ENCODE measurements around the gene ANTKMT. TPM values are rescaled to one million over a fixed set of nuclear protein-coding genes. Genes with fewer than 3 reads are reported as not detected.

ANTKMT gene
- total and polyA plus RNA-seq, 9 donors, result 13.2 to 43.9 (median 21.9) TPM; not detected in 1

DNA sequence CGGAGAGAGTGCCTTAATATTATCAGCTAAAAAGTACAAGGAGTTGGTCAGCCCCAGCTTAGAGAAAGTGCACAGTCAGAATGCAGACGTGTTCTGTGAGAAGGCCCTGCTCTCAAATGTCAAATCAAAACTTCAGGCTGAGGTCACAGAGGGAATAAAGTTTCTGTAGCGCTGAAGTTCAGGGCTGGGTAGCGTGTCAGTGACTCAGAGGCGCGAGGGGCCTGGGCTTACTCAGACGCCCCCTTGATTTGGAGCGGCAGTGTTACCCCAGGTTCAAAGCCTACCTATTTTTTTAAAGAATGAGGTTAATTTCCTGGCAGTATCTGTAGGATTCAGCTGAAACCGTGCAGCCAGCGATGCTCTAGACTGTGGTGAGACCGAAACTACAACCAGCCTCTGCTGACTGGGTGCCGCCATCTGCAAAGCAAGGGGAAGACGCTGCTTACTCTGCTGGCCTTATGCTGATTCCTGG, 15.1 kb downstream of the ANTKMT start:
- no peak overlapping the region for H3K27ac ChIP-seq
- no peaks in the 10 kb centered on the region for H3K9me3 ChIP-seq
- intact Hi-C loops (cut with DNase I), result no loop called here
- H3K4me1 ChIP-seq (ENCODE audit: insufficient read depth), result peaks cover 6% of the 10 kb centered on the region
- H3K36me3 ChIP-seq, result no peaks in the 10 kb centered on the region
- 85 to 87% (median 87%) methylated on average over 13 of the region's 13 CpGs for WGBS, 3 donors
- H3K27me3 ChIP-seq, result no peaks in the 10 kb centered on the region
- TF ChIP-seq EP300 (IDR thresholded peaks at IDR 0.05), result no peak
- TF ChIP-seq CTCF (IDR thresholded peaks at IDR 0.05), result no peak
- no peak for TF ChIP-seq POLR2A (IDR thresholded peaks at IDR 0.05)
- no peak for DNase-seq
- H3K4me3 ChIP-seq, result no peak overlapping the region

GRCh38 chr16:736936-737481, 16.1 kb downstream of the ANTKMT start:
- no peak overlapping the region for H3K27ac ChIP-seq
- no peak overlapping the region for H3K4me3 ChIP-seq
- no peak for DNase-seq
- intact Hi-C loops (cut with DNase I), result no loop called here
- TF ChIP-seq EP300 (IDR thresholded peaks at IDR 0.05), result no peak
- no peaks in the 10 kb centered on the region for H3K36me3 ChIP-seq
- H3K27me3 ChIP-seq, result no peaks in the 10 kb centered on the region
- H3K4me1 ChIP-seq (ENCODE audit: insufficient read depth), result peaks cover 9% of the 10 kb centered on the region
- 91 to 95% (median 92%) methylated on average over 29 of the region's 29 CpGs for WGBS, 3 donors
- no peaks in the 10 kb centered on the region for H3K9me3 ChIP-seq

- DNase-seq, result peak in 1 of 5 donors; percentile 7
- TF ChIP-seq EP300 (IDR thresholded peaks at IDR 0.05) (no peak), CTCF (IDR thresholded peaks at IDR 0.05) (no peak), POLR2A (IDR thresholded peaks at IDR 0.05) (no peak)
- Histone ChIP-seq H3K27me3 (no peaks in the 10 kb centered on the region), H3K4me1 (ENCODE audit: insufficient read depth) (peaks cover 9% of the 10 kb centered on the region), H3K27ac (no peak overlapping the region), H3K9me3 (no peaks in the 10 kb centered on the region), H3K36me3 (no peaks in the 10 kb centered on the region), H3K4me3 (peak overlapping the region; percentile 76)
- intact Hi-C loops (cut with DNase I), result no loop called here
- WGBS, 3 donors, result 38 to 49% (median 39%) methylated on average over 30 to 38 of the region's 38 CpGs
Observed at GRCh38 chr16:739560-740458, 18.9 kb downstream of the ANTKMT start.

DNA sequence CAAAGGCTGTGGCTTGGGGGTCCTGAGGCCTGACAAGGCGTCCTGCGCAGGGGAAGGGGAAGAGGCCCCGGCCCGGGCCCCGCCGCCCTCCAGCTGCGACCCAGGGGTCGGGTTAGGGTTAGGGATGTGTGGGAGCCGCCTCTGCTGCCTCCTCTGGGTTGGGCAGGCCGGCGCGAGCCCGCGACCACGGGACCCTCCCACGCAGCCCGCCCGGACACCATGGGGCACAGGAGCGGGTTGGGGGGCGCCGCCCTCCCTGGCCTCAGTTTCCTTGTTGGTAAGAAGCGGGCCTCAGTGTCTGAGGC, 19.5 kb downstream of the ANTKMT start:
- peaks cover 9% of the 10 kb centered on the region for H3K4me1 ChIP-seq (ENCODE audit: insufficient read depth)
- no peaks in the 10 kb centered on the region for H3K36me3 ChIP-seq
- no peak for TF ChIP-seq EP300 (IDR thresholded peaks at IDR 0.05)
- TF ChIP-seq CTCF (IDR thresholded peaks at IDR 0.05), result no peak
- TF ChIP-seq POLR2A (IDR thresholded peaks at IDR 0.05), result no peak
- H3K9me3 ChIP-seq, result no peaks in the 10 kb centered on the region
- H3K27me3 ChIP-seq, result no peaks in the 10 kb centered on the region
- DNase-seq, result no peak
- peak overlapping the region; percentile 76 for H3K4me3 ChIP-seq
- no peak overlapping the region for H3K27ac ChIP-seq
- intact Hi-C loops (cut with DNase I), result no loop called here
- 0 to 1% (median 1%) methylated on average over 1 to 22 of the region's 22 CpGs for WGBS, 3 donors
